ENCODE data around the gene ANKMY1.

The ANKMY1 gene

DNA sequence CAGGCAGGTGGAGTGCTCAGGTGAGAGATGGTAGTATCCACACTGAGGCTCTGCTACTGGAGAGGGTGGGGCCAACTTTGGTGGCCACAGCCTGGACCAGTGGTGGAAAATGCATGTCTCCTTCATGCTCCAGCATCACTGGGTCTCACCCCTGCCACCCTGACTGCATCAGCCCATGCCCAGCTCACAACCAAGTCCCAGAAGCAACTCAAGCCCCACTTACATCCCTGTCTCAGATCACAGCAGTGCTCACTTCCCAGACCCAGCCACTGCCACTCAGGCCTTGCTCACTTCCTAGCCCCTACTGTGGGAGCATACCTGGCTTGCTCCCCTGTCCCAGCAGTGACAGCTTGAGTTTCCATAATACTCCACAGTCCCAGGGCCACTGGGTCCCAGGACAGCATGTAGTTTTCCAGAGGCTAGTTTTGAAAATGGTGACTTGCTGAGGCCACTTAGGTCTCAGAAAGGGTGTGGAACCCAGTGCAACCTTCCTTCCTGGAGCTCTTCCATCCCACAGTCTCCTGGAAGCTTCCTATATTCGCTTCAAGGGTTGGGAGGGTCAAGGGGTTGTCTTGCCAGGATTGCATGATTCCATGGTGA, 63.5 kb downstream of the ANKMY1 start:
- no peak for DNase-seq (ENCODE audit: low read depth)
- H3K4me3 ChIP-seq (replicated peaks; ENCODE audit: low read depth, low read length): no peak overlapping the region
- TF ChIP-seq, protein P1, sequence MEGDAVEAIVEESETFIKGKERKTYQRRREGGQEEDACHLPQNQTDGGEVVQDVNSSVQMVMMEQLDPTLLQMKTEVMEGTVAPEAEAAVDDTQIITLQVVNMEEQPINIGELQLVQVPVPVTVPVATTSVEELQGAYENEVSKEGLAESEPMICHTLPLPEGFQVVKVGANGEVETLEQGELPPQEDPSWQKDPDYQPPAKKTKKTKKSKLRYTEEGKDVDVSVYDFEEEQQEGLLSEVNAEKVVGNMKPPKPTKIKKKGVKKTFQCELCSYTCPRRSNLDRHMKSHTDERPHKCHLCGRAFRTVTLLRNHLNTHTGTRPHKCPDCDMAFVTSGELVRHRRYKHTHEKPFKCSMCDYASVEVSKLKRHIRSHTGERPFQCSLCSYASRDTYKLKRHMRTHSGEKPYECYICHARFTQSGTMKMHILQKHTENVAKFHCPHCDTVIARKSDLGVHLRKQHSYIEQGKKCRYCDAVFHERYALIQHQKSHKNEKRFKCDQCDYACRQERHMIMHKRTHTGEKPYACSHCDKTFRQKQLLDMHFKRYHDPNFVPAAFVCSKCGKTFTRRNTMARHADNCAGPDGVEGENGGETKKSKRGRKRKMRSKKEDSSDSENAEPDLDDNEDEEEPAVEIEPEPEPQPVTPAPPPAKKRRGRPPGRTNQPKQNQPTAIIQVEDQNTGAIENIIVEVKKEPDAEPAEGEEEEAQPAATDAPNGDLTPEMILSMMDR (IDR thresholded peaks at IDR 0.05; ENCODE audit: low read length, missing control alignments): no peak

GRCh38 chr2:240491483-240491882, 66.3 kb downstream of the ANKMY1 start:
- no peak for DNase-seq (ENCODE audit: low read depth)
- TF ChIP-seq, protein P1 (IDR thresholded peaks at IDR 0.05; ENCODE audit: low read length, missing control alignments): no peak
- H3K4me3 ChIP-seq (replicated peaks; ENCODE audit: low read depth, low read length): no peak overlapping the region

DNA sequence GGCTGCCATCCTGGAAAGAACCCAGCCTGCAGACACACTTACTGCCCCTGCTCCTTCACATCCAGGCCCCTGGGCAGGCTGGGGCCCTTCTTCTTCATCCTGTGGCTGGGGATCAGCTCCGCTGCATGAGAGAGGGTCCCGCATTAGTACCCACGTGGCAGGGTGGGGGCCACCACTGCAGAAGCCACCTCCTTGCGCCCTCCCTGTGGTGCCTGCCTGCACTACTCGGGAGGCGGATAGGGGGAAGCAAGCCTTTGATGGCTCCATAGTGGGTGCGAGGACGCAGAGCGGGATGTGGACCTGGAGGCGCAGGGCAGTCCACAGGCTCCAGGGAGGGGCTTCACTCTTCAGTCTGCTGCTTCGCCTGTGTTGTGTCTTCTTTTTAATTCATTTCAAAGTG, 75.6 kb downstream of the ANKMY1 start:
- DNase-seq (ENCODE audit: low read depth): no peak
- H3K4me3 ChIP-seq (replicated peaks; ENCODE audit: low read depth, low read length): no peak overlapping the region
- TF ChIP-seq, protein P1 (IDR thresholded peaks at IDR 0.05; ENCODE audit: low read length, missing control alignments): no peak

DNA sequence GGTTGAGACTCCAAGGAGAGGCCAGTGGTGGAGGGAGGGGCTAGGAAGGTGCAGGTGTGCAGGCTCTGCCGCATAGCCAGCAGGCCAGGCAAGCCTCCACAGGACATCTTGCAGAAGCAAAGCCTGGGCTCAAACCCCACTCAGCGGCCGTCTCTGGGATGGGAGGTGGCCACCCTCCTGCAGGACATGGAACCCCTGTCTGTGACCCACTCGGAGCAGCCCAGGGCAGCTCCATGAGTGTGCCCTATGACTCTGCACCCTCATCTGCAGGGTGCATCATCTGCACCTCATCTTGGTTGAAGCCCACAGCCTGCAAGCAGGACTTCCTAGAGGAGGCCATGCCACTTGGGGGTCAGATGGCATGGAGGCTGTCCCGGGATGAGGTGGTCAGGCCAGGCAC, 76.1 kb downstream of the ANKMY1 start:
- TF ChIP-seq, protein P1 (IDR thresholded peaks at IDR 0.05; ENCODE audit: low read length, missing control alignments): no peak
- H3K4me3 ChIP-seq (replicated peaks; ENCODE audit: low read depth, low read length): no peak overlapping the region
- DNase-seq (ENCODE audit: low read depth): no peak

GRCh38 chr2:240480834-240481623, 76.8 kb downstream of the ANKMY1 start:
- H3K4me3 ChIP-seq (replicated peaks; ENCODE audit: low read depth, low read length): no peak overlapping the region
- no peak for DNase-seq (ENCODE audit: low read depth)
- TF ChIP-seq, protein P1 (IDR thresholded peaks at IDR 0.05; ENCODE audit: low read length, missing control alignments): no peak

GRCh38 chr2:240479111-240479501, 78.7 kb downstream of the ANKMY1 start:
- DNase-seq (ENCODE audit: low read depth): no peak
- TF ChIP-seq, protein P1 (IDR thresholded peaks at IDR 0.05; ENCODE audit: low read length, missing control alignments): no peak
- H3K4me3 ChIP-seq (replicated peaks; ENCODE audit: low read depth, low read length): no peak overlapping the region
